Embryonic facial prominence (tissue), 1 donor: Measurements from ENCODE around the gene TBX18.

Source experiments
- DNase-seq: peaks from one replicate; pipeline ENCODE4 v3.0.0-alpha.2; 2016; ENCODE audit errors: extremely low spot score

The TBX18 gene

DNA sequence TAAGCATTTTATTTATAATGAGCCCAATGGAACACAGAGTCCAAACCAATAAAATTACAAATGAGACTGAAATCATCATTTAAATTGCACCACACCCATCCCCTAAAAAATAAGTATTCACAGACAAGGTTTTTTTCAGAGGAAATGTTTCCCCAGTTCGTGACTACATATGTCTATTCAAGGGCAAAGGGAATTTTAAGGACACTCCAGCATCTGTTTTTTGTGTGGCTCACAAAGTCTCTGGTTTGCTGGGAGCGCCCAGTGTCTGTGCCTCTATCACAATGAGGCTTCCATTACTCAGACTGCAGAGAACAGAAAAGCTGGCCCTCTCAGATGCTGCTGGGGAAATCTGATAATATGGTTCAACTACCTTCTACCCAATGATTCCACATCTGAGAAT lies 16.0 kb downstream of the TBX18 start:
- DNase-seq = no peak

DNA sequence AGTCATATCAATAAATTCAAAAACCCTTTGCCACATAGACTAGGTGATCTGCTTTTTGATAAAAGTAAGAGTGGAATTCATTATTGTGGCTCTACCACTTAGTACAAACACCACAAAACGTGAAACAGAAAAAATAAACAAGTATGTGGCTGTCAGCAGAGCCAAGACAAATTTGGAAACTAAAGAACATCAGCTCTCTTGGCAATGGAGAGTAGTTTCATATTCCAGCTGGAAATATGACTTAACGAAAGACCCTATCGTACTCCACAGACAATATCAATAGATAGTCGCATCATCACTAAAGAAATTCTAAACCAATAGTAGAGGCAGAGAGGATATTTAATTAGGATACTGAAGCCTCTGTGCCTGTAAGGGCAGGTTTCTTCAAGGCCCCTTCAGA lies 20.8 kb downstream of the TBX18 start:
- no peak for DNase-seq

DNA sequence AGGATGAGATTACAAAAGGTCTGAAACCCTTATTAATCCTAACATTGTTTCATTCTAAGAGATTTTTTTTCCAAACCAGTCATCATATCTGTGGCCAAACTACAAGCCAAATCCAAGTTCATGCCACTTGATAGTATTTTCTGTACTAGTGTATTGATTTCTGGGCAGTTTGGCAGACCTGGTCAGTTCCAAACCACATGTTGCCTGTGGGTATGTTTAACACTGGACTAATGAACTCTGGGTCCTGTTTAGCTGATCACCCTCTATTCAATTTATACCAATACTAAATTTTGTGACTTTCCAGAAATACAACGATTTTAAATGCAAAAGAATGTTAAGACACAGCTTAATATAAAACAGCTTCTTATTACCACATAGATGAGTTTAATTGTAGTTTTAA lies 24.0 kb downstream of the TBX18 start:
- DNase-seq = no peak

DNA sequence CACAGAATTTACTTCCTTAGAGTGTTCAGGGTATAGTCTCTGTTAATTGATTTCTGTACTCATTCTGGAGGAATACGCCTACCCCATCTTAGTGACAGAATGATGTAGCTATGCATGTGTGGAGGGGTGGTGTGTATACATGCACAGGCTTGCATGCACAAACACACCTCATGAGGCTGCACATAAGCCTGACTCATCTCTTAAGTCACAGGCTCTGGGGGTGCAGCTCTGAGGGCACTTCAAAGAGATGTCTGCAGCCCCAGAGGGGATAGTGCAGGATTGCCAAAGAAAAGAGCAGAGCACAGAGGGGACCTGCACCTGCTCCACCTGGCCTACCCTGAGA lies 24.6 kb downstream of the TBX18 start:
- DNase-seq = no peak

DNA sequence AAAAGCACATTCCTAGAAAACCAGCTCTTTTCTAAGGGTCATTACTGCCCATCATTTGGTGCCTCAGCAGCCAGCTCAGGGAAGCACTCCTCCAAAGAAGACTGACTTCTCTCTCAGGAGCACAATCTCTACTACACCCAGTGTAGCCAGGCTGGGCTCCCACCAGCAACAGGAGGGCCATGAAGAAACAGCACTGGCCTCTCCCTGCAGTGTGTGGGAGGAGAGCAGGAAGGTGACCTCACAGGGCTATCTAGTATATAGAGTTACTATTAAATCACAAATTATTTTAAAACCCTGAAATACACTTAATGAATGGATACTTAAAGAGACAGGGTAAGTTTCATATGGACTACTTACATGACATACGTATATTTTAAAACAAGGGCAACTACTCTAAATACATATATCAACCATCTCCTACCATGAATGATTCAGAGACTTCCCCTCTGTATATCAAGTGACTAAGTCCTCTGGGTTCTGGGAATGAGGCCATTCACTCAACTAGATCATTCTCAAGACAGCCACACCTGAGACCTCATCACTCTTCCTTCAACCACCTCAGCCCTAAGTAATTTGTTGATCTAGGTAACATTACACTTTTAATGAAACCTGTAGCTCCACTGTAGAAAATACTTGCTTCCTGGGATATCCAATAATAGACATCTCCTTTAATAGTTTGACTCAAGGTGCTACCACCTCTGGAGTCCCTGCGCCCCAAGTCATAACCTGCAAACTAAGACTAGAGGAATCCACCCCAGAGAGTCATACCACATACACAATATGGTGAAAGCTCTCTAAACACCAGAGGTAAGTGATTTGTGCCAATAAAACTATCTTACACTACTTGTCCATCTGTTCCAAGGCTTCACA lies 25.2 kb downstream of the TBX18 start:
- no peak for DNase-seq

DNA sequence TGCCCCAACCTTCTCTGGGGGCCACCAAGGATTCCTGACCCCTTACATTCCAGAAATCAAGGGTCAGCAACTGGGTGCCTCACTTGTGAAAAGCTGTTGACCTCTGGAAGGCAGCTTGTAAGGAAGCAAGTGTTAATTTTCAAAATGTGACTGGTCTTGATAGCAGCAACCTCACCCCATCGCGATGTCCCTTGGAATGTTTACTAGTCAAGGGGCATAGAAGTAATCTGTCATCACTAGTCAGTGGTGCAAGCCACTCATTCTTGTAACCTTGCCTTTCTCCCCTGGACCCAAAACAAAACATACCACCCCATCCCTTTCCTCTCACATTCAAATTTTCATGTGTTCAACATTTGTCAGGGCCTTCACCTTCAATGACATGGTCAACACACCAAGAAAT lies 30.5 kb downstream of the TBX18 start:
- no peak for DNase-seq

DNA sequence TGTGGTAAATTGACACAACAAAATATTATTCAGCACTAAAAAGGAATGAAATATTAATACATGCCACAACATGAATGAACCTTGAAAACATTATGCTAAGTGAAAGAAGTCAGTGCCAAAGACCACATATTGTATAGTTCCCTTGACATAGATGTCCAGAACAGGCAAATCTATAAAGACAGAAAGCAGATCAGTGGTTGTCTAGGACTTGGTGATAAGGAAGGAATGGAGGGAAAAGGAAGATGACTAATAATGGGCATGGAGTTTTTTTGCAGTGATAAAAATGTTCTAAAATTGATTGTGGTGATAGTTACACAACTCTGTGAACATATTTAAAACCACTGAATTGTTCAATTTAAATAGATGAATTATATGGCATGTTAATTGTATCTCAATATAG lies 32.5 kb downstream of the TBX18 start:
- no peak for DNase-seq

DNA sequence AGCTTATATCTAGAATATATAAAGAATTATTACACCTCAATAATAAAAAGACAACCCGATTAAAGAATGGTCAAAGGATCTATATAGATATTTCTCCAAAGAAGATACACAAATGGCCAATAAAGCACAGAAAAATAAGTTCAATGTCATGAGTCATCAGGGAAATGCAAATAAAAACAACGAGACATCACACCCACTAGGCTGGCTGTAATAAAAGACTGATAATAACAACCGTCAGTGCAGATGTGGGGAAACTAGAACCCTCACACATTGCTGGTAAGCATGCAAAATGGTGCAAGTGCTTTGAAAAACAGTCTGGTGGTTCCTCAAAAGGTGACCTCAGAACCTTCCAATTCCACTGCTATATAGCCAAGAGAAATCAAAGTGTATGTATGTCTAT lies 33.0 kb downstream of the TBX18 start:
- DNase-seq = no peak

DNA sequence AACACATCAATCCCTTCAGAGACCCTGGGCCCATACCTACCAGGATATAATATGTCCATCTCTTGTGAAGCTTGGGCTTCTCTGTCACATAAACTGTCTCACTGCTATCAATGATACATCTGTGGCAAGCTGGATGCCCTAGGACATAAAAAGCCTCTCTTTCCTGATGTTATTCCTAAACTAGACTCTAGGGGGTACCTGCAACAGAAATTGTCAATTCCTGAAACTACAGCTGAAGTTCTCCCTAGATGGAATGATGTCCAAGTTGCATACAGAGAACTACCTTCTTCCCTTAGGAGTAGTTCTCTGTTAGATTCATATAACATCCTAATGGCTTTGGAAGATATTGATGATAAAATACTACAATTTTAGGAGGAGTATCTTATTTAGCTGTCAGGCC lies 35.8 kb downstream of the TBX18 start:
- DNase-seq = no peak

DNA sequence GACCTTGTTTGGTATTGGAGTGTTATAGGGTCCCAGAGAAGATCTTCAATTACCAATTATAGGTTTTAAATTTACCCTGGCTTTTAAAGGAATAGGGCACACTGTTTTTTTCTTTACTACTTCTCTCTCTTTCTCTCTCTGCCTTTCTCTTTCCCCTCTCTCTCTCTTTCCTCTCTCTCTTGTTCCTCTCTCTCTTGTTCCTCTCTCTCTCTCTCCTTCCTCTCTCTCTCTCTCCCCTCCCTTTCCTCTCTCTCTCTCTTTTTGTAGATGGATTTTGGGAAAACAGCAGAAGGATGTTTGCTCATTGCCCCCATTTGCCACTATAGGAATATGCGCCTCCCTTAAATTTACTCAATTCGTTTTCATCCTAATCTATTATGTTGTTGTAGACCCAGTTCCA lies 45.2 kb downstream of the TBX18 start:
- DNase-seq = no peak

DNA sequence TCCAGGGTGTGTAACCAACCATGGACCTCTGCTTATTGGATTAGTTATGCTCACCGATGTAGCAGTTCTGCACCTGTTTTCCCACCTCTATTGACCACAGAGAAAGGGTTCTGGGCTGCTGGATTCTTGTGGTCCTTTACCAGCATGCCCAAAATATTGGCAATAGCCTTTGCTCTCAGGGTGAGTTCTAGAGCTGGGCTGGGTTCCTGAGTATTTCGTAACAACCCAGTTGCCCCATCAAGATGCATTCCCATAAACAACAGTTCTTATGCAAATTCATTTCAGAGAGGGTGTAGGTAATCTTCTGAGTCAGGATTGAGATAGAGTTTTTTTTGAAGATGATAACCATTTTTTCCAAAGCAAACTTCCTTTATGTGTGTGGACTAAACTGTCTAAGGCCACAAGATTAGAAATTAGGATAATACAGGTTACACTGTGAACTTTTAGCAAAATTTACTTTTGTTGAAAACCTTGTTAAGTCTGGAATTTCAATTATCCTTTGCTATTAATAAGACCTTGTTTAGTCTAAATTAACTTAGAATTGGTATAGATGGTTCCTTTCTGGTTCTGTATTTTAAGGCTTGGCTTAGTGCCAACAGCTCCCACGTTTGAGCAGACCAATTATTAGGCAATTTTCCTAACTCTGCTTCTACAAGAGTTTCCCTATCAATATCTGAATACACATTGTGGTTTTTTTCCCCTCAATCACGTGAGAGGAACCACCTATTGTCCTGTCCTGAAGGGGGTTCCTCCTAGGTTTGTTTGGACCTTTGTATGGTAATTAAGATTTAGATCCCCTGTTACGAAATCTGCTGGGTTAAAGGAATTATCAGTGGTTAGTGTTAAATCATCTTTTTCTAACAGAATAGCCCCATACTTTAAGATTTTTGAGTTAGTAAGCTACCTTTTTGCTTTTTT lies 46.1 kb downstream of the TBX18 start:
- no peak for DNase-seq

DNA sequence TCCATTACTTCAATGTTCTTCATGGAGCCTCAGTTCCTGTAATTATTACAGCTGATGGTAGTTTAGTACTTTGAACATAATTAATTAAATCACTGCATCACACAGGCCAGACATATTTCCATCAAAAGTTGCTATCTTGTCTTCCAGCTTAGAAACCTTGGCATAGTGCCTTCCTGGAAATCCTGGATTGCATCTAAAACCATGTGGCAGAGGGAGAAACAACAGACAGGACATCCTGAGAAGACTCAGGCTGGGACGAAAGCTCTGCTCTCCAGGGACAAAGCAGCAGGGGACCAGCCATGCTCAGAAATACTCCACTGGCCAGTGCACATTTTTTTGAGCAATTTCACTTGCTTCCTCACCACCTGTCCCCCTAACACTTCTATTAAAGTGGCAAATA lies 55.3 kb downstream of the TBX18 start:
- DNase-seq = no peak

DNA sequence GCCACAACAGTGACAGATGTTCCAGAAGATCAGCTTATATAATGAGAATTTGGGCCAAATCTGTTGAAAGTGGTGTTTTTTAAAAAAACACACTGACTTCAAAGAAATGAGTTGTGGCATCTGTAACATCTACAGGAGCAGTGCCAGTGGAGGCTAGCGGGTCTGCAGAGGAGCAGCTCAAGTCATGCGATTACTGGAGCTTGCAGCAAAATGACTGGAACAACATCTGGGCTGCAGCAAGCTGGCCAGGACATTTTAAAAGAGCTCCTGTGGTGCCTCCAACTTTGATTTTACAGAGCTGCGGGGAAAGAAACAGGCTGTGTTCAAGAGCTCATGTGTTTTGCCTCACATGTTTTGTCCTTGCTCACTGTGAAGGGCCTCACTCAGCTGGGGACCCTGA lies 57.2 kb downstream of the TBX18 start:
- no peak for DNase-seq

DNA sequence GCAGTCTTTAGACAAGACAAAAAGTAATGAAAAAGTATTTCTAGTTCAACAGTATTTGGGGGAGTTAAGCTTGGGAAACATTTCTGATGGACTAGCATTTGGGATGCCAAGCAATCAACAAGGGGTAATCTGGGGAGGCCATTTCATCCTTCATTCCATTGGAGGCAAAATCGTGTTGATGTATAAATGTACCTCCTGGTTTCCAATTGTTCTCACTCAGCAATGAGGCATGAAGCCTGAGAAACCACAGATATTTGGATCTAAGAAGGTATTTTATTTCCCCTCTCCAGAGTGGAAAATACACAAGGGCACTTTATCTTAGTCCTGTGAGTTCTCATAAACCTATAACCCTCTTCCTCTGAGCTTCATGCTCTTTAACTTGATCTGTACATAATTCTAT lies 68.2 kb downstream of the TBX18 start:
- DNase-seq = no peak

DNA sequence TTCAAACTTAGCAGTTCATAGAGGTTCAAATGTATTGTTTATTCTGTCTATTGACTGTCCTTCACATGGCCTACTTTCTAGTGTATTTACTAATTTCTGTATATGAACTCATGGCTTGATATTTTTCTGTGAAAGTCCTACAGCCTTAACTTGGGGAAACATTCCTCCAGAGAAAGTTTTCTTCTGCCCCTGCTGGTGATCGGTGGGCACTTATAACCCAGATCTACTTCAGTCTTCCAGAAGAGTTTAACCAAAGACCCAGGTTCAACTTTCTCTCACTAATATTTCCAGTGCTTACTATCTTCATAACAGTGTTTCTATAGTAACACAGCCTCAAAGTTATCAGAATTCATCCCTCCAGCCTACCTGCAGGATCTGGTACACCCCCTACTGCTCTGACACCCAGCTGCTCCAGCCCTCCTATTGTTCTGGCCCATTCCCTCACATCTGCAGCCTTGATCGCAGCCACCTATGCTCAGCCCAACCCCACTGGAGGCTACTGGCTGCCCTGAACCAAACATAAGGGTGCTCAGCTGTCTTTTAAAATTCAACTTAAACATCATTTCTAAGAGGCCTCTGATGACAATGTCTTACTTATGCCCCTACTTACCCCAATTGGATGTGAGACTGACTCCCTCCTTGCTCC lies 72.3 kb downstream of the TBX18 start:
- no peak for DNase-seq

DNA sequence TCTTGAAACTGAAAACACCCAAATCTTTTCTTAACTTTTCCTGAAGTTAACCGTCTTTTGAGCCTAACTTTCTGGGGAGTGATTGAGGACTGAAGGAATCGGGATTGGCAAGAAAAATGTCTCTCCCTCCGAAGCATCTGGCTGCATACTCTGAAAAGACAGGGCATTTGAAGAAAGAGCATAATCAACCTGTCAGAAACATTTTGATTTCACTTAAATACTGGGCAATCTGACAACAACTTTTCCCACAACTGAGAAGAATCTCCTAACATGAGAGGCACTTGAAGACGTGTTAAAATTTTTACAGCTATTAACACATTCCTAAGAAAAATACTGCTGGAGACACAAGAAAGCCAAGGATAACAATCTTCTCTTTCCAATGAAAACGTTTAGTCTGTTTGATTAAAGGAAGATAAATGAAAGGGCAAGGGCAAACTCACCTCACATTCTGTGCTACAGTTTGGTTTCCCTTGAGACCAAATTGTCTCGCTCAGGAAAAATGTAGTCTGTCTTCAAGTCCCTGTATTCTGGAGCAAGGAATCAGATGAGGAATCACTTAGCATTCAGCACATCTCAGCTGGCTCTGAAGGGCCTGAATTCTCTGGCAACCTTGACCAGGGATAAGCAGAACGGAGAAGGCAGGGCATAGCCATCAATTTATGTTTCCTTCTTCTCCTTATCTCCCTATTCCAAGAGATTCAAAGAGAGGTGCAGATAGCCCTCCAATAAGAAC lies 76.1 kb downstream of the TBX18 start:
- no peak for DNase-seq

DNA sequence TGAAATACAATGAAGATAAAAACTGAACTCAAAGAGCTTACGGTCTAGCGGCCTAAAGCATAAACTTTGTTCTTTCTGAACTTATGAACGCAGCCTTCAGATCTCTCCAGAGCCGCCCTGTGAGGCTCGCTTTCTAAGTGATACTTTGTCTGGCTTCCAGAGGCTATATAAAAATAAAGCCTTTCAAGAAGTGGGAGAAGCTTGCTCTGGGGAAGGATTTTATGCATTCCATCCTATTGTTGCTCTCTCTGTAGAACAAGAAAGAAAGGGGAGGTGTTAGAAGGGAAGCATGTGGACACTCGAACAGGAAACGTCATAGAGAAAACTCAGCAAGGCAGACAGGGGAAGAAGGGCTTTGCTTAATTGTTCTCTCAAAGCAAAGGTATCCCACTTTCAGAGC lies 77.0 kb downstream of the TBX18 start:
- peak; percentile 20 for DNase-seq

DNA sequence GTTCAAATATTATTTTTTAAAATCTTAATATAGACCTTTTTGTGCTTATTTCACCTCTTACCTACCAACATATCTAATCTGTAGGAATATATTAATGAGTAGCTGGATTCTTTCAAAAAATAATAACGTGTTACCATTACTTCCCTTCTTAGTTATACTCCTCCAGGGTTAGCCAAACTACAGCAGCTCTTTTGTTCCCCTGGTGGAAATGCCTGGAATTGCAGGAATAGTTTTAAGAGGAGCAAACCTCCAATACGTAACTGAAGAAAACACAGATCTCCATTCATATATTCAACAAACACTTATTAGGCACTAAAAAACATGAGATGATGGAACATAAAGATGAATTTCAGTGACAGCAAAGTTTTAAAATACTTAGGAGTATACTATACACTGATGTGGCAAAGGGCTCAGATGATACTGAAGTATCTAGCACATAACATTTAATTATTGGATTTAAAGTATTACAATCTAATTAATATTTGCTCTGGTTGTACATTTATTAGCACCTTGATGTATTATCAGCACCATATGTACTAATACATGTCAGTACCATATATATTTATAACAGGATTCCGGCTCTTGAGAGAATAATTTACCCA lies 78.3 kb downstream of the TBX18 start:
- DNase-seq = no peak

DNA sequence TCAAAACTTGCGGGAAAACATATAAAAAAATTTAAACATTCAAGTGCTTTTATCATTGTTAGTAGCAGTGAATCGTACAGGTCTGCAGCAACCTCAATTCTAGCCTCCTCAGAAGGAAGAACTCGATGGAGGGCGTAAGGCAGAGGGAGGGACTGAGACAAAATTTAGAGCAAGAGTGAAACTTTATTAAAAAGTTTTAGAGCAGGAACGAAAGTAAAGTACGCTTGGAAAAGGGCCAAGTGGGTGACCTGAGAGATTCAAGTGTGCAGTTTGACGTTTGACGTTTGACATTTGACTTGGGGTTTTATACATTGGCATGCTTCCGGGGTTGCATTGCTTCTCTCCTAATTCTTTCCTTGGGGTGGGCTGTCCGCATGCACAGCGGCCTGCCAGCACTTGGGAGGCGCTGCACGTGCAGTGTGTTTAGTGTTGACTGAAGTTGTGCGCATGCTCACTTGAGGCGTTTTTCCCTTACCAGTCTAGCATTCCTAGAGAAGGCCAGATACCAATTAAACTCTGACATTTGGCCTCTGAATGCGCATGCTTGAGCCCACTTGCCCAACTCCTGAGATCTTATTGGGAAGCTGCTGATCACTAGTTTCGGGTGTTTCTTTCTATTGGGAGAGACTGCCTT lies 82.6 kb downstream of the TBX18 start:
- no peak for DNase-seq

DNA sequence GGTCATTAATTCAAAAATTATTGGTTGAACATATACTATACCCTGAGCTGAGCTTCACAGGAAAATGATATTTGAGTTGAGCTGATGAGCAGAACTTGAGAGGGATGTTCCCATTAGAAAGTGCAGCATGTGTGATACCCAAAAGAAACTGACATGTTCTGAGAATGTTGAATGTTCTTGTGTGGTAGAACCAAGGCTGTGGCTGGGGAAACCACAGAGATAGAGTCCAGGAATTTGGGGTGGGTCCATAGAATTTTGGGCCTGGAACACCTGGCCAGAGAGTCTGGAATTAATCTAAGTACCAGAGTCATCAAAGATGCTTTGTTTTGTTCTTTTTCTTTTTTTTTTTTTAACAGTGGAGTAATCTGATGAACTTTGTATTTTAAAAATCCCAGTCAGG lies 88.7 kb downstream of the TBX18 start:
- DNase-seq = no peak

DNA sequence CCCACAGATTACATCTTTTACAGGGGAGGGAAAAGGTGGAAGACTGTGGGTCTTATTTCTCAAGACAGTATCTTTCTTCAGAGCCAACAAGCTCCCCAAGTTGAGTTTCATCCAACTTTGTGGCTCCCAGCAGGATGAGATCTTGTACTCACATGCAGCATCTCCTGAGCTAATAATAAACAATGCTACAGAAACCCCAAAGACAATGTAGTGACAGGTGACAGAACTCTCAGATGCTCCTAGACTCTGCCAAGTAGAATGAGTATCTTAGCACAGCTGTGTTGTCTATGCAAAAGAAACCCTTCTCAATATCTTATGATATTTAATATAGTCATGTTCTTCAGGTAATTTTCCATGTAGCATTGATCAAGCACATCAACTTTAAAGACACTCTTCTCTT lies 90.0 kb downstream of the TBX18 start:
- DNase-seq = no peak
